Fibroblast of villous mesenchyme (primary cell): ENCODE measurements around the gene LAMA5. TPM values are rescaled to one million over a fixed set of nuclear protein-coding genes. Genes with fewer than 3 reads are reported as not detected.
A peak's percentile ranks its signal among the peaks of the same experiment; 100 is the strongest.
"Not testable (repeated sequence)": the region's sequence is repeated elsewhere in the genome, so short reads cannot be mapped to it uniquely, and the experiment has no call there.

Source experiments
- DNase-seq: peaks from one replicate; pipeline ENCODE4 v3.0.0-alpha.2; 2010; ENCODE audit warnings: low read depth
- H3K4me3 ChIP-seq: 2 replicates; pipeline ENCODE4 v1.5.1; 2011; ENCODE audit warnings: low read depth, mild to moderate bottlenecking, low read length
- total RNA-seq: library from RNA; depleted of rRNA; stranded (reverse); fragments of >200 nt; gene quantifications from 2 replicates; pipeline ENCODE4 v1.2.3, GENCODE V29; 2012
- TF ChIP-seq, protein P1 (sequence below): IDR thresholded peaks from 2 replicates; pipeline ENCODE4 v1.5.1; 2012; ENCODE audit warnings: low read depth, mild to moderate bottlenecking, low read length; ENCODE audit not compliant: insufficient read depth

The LAMA5 gene
- total RNA-seq, 1 donor = 55.3 TPM

GRCh38 chr20:62381202-62381797, 14.2 kb upstream of the LAMA5 start:
- TF ChIP-seq, protein P1, sequence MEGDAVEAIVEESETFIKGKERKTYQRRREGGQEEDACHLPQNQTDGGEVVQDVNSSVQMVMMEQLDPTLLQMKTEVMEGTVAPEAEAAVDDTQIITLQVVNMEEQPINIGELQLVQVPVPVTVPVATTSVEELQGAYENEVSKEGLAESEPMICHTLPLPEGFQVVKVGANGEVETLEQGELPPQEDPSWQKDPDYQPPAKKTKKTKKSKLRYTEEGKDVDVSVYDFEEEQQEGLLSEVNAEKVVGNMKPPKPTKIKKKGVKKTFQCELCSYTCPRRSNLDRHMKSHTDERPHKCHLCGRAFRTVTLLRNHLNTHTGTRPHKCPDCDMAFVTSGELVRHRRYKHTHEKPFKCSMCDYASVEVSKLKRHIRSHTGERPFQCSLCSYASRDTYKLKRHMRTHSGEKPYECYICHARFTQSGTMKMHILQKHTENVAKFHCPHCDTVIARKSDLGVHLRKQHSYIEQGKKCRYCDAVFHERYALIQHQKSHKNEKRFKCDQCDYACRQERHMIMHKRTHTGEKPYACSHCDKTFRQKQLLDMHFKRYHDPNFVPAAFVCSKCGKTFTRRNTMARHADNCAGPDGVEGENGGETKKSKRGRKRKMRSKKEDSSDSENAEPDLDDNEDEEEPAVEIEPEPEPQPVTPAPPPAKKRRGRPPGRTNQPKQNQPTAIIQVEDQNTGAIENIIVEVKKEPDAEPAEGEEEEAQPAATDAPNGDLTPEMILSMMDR = no peak
- DNase-seq = peak; percentile 50
- no peak overlapping the region for H3K4me3 ChIP-seq

DNA sequence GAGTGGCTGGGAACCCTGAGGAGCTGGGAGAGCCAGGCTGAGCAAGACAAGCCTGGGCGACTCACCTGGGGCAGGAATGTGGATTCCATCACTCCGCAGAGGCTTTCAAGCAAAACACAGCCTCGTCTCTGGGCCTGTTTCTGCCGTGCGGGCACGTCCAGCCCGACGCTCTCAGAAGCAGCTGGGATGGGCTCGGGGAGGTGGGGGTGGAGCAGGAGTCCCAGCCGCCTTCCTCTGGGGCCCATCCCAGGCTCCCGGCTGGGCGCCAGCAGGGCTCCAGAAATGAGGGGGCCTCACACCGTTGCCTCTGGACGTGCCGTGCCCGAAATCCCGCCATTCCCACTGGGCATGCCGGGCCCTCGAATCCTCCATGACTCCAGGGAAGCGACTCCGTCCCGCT, 11.1 kb upstream of the LAMA5 start:
- TF ChIP-seq, protein P1 = no peak
- no peak for DNase-seq
- no peak overlapping the region for H3K4me3 ChIP-seq

DNA sequence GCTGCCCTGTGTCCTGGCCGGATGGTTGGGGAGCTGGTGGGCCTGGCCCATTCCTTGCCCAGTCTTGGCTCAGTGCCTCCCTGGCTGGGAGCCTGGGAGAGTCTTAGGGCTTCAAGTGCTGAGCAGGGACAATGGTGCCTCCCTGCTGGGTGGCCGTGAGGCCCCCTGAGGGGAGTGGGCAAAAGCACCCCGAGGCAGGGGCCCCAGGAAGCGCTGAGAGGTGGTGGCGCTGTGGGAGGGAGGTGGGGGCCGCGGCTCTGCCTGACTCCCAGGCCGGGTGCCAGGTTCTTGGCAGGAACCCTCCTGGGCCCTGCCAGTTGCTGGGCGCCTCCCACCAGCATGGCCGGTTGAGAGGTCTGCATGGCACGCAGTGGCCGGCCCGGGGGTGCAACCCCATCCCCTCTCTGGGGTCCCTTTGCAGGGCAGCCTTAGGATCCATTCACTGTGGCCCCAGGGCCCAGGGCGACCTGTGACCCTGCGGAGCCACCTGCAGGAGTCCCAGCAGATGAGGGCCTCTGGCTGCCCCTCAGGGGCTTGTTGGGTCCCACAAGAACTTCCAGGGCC, 10.6 kb upstream of the LAMA5 start:
- no peak for DNase-seq
- TF ChIP-seq, protein P1 = no peak
- no peak overlapping the region for H3K4me3 ChIP-seq

DNA sequence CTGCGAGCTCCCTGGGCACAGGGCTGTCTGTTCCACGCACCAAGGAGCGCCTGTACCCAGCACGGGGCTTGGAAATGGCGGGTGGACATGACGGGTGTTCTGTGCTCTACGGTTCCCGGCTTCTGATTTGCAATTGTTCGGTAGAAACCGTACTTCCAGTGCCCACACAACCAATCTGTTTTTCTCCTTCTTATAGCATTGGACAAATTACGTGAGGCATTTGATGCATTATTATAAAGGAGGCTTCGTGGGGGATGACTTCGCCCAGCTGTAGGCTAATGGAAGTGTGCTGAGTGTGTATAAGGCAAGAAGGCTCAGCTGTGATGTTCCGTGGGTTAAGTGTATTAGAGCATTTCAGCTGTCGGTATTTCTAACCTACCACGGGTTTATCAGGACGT, 10.0 kb upstream of the LAMA5 start:
- no peak for DNase-seq
- H3K4me3 ChIP-seq = no peak overlapping the region
- TF ChIP-seq, protein P1 = no peak

DNA sequence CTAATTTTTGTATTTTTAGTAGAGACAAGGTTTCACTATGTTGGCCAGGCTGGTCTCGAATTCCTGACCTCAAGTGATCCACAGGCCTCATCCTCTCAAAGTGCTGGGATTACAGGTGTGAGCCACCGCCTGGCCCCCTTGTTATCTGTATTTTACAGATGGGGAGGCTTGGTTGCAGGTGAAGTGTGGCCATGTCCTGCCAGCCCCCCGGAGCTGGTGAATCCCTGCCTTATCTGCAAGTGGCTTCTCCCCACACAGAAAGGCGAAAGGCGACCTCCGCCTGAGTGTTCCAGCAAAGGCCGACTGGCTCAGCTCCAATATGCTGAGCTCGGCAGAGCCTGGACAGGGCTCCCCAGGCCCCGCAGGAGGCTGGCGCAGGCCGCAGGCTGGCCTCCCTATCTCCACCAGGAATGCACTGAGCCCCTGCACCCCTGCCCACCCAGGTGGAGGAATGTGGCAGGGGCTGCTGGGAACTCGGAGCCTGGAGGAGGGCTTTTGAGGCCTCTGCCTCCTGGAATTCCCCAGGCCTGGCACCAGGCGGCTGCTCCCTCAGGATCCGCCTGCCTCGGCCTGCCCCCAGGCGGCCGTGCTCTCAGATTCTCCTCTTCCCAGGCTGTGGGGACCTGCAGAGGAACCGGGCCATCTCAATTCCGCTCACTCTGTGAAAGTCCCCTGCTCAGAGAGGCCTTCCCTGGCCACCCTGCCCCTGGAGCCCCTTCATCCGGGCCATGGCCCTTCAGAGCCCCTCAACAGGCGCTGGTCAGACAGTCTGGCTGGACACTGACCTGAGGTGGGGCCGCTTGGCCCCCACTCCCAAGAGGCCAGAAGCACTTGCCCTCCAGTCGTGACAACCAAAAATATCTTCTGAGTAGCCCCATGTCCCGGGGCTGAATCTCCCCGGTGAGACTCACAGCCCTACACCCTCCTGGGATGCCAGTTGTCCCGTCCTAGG, 9.3 kb upstream of the LAMA5 start:
- H3K4me3 ChIP-seq = no peak overlapping the region
- TF ChIP-seq, protein P1 = peak; percentile 69
- DNase-seq = peak; percentile 91

- DNase-seq = no peak
- TF ChIP-seq, protein P1 = no peak
- H3K4me3 ChIP-seq = no peak overlapping the region
Observed at GRCh38 chr20:62374331-62375152, 7.4 kb upstream of the LAMA5 start.

DNA sequence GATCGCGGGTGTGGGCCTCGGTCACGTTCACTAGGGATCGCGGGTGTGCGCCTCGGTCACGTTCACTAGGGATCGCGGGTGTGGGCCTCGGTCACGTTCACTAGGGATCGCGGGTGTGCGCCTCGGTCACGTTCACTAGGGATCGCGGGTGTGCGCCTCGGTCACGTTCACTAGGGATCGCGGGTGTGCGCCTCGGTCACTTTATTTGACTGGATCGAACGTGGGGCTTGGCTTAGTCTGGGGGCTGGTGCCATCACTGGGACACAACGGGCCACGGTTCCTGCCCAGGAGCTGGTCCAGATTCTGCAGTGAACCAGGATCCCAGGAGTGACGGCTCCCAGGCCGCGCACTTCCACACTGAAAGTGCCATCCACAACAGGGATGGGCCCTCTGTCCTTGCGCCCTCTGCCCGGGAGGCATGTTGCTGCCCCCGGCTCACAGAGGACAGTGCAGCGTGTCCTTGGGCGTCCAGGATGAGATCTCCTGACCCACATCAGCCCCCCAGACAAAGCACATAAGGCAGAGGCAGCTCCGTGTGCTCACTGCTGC, 6.6 kb upstream of the LAMA5 start:
- H3K4me3 ChIP-seq, DNase-seq: not testable (repeated sequence)
